Left ventricle myocardium superior (tissue), 1 donor: ENCODE measurements around the gene PARVG. TPM values are rescaled to one million over a fixed set of nuclear protein-coding genes. Genes with fewer than 3 reads are reported as not detected.

Experiments used
- ATAC-seq: fragments of 200-7000 bp; cut with Tn5 transposase; one replicate; pipeline ENCODE4 v1.9.1; 2020; ENCODE audit warnings: mild to moderate bottlenecking, moderate library complexity
- DNase-seq: peaks from one replicate; pipeline ENCODE4 v3.0.0-alpha.2; 2020
- intact Hi-C: fragments of 100-400 bp; cut with micrococcal nuclease; formaldehyde crosslinking; loops from one replicate; pipeline ENCODE4 v1.11.0; 2022
- total RNA-seq: library from RNA; stranded (reverse); fragmentation: NEBNext Ultra II Directional; extraction: Animal tissue kit (Norgen Biotek cat#: 25700); gene quantifications from one replicate; pipeline ENCODE4 v1.2.1, GENCODE V29; 2021
- donor health status: DM: no; HTN: yes; CAD: no; lungs with severe emphysema.

PARVG gene
- total RNA-seq, 1 donor from 2014 or later = 3.5 TPM

- DNase-seq (no peak), ATAC-seq (no peak)
- intact Hi-C loops = no loop called here
Measured at GRCh38 chr22:44147821-44148574, 32.7 kb upstream of the PARVG start.

DNA sequence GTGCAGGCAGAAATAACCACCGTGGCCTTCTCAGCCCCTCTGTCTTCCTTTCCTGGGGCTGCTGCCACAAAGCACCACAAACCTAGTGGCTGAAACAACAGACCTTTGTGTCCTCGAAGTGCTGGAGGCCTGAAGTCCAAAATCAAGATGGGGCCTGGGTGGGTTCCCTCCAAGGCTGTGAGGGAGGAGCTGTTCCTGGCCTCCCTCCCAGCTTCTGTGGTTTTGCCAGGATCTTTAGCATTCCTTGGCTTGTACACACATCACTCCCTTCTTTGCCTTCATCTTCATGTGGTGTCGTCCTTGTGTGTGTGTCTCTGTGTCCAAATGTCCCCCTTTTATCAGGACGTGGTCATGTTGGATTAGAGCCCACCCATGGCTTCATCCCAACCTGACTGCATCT is 29.0 kb upstream of the PARVG start:
- DNase-seq (no peak), ATAC-seq (peak; percentile 13)
- intact Hi-C loops = no loop called here

GRCh38 chr22:44153710-44154109 is 27.0 kb upstream of the PARVG start:
- DNase-seq (no peak), ATAC-seq (no peak)
- intact Hi-C loops = no loop called here

GRCh38 chr22:44154436-44154942 is 26.2 kb upstream of the PARVG start:
- no peak for DNase-seq
- ATAC-seq = no peak
- intact Hi-C loops = no loop called here

DNA sequence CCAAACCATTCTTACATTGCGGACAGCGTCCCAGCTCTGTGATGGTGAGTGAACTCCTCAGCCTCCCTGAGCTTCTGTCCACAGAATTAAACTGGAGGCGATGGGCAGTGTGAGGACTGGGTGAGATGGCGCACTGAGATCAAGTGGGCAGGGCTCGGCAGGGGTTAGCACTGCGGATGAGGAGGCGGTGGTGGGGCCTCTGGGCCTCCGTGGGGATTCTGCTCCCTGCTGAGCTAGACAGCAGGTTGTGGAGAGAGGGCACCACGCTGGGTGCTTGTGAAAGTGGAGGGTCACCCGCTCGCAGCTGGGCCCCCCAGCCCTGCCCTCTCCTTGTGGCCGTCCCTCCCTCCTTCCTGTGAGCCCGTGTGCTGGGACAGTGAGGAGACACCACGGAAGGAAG is 25.6 kb upstream of the PARVG start:
- intact Hi-C loops = no loop called here
- DNase-seq (no peak), ATAC-seq (no peak)

DNA sequence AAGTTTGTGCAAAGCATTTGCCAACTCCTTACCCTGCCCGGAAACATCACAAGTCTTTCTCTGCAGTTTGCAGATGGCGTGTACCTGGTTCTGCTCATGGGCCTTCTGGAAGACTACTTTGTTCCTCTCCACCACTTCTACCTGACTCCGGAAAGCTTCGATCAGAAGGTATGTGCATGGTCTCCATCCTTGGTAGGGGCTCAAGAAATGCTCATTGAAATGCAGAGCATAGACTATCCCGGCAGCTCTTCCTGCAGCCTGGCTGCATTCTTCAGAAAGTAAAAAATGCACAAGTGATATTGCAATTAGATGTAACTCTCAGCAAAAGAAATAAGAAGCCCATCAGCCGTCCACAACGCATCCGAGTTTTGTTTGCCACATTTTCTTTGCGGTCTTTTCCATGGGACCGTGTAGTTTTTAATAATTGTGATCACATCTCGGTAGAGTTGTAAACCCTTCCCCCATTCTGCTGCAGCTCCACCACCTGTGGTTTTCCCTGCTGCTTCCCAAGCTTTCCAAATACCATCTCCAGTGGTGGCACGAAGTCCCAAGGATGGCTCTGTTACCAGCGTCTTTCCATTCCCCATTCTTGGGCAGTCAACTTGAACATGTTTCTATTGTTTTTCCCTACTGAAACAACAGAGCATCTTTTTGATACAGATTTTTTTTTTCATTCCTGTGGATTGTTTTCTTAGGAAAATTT is 22.7 kb upstream of the PARVG start:
- DNase-seq (no peak), ATAC-seq (no peak)
- intact Hi-C loops = no loop called here

- intact Hi-C loops = no loop called here
- DNase-seq = no peak
- no peak for ATAC-seq
Measured at GRCh38 chr22:44158816-44159215, 21.9 kb upstream of the PARVG start.

DNA sequence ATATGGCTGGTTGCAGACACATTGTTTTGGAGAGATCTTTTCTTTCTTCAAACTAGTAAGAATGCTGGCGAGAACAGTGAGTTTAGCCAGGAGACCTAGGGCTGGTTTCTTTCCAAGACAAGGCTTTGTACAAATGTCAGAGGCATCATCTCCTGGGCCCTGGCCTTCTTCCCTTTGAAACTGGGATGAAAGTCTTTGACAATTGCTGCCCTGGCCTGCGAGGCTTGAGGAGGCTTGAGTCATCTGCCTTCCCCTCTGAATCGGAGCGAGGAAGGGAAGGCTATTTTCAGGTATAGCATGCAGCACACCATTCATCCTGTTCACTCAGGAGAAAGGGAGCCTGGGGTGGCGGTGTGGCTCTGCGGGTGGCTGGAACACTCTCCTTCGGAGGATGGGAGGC is 21.5 kb upstream of the PARVG start:
- DNase-seq (no peak), ATAC-seq (no peak)
- intact Hi-C loops = no loop called here

- ATAC-seq (no peak), DNase-seq (no peak)
- intact Hi-C loops = no loop called here
Measured at GRCh38 chr22:44159811-44160210, 20.9 kb upstream of the PARVG start.

GRCh38 chr22:44160421-44160820 is 20.3 kb upstream of the PARVG start:
- intact Hi-C loops = no loop called here
- ATAC-seq = no peak
- no peak for DNase-seq

DNA sequence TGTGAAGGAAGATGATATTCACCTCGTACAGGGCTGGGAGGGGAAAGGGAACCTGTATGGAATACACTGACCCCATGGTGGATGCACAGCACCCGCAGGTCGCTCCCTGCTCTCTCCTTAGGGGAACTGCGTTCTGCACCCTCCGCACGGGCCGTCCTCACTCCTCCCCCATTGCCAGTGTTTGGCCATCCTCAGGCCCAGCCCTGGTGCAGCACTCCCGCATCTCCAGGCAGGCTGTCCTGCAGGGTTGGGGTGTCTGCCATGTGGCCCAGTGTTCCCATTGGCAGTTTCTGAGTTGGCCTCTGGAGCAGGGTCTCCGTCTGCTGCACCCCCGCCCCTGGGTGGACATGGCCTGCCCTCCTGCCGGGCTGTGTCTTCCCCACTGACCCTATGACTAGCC is 19.1 kb upstream of the PARVG start:
- DNase-seq (no peak), ATAC-seq (no peak)
- intact Hi-C loops = no loop called here

GRCh38 chr22:44162960-44163359 is 17.8 kb upstream of the PARVG start:
- ATAC-seq (no peak), DNase-seq (no peak)
- intact Hi-C loops = no loop called here

DNA sequence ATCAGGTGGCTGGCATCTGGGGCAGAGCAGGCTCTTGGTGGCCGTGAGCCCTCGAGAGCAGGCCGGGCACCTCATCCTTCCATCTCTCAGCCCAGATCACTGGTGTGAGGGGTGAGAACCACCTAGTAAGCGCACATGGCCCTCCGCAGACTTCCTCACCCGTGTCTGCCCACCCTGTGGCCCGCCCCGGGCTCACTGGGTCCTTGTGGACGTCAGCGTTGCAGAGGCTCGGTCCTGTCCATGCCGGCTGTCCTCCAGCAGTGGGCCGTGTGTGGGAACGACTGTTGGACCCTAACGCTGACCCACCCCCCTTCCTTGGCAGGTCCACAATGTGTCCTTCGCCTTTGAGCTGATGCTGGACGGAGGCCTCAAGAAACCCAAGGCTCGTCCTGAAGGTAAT is 17.2 kb upstream of the PARVG start:
- intact Hi-C loops = no loop called here
- DNase-seq = no peak
- no peak for ATAC-seq

DNA sequence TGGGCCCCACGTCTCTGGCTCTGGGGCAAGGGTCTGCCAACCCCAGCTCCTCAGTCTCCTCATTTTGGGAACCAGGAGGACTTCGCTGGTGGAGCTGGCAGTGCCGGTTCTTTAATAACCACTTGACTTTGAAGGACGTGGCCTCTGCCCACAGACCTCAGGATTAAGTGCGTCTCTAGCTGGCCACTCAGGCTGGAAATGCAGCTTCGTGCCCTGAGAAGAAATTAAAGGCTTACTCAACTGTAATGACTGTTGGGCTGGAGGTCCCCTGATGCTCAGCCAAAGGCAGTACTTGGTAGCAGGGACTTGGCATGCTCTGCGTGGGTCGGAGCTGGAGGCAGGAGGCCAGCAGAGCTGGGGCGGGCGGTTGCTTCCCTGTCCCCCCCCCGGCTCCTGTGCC is 16.7 kb upstream of the PARVG start:
- ATAC-seq (peak; percentile 30), DNase-seq (no peak)
- intact Hi-C loops = no loop called here

DNA sequence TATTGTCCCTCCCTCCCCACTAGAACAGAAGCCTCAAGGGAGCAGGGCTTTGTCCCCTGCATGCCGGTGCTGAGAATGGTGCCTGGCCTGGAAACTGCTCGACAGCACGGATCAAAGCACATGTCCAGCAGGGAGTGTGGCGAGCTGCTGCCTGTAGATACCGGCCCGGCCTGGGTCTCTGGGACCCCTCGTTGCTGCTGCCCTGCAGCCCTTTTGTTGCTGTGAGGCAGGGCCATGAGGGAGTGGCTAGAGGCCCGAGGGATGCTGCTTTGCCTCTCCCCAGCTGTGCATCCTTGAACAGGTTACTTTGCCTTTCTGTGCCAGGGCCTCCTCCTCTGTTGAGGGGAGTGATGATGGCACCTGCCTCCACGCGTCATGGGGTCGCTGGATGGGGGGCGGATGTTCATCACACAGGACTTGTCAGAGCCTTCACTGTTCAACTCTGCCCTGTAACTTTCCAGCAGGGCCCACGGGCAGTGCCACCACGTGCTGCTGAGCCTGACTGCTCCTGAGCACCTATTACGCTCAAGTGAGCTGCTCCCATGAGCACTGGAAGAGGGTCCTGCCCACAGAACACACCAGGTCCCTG is 15.3 kb upstream of the PARVG start:
- DNase-seq (no peak), ATAC-seq (no peak)
- intact Hi-C loops = no loop called here

- ATAC-seq (no peak), DNase-seq (no peak)
- intact Hi-C loops = no loop called here
Measured at GRCh38 chr22:44166498-44167276, 14.0 kb upstream of the PARVG start.

GRCh38 chr22:44167501-44167900 is 13.2 kb upstream of the PARVG start:
- intact Hi-C loops = no loop called here

GRCh38 chr22:44168206-44168605 is 12.5 kb upstream of the PARVG start:
- ATAC-seq (no peak), DNase-seq (no peak)
- intact Hi-C loops = no loop called here

More at GRCh38 chr22:44167501-44167900, 13.2 kb upstream of the PARVG start:
- DNase-seq (no peak), ATAC-seq (no peak)

GRCh38 chr22:44170470-44170869 is 10.3 kb upstream of the PARVG start:
- ATAC-seq (no peak), DNase-seq (no peak)
- intact Hi-C loops = no loop called here

GRCh38 chr22:44171561-44171960 is 9.2 kb upstream of the PARVG start:
- ATAC-seq = no peak
- DNase-seq = no peak
- intact Hi-C loops = no loop called here
